Fibroblast of lung (primary cell): ENCODE data around the gene OLIG3.

Source experiments
- EZH2 ChIP-seq: IDR thresholded peaks from 2 replicates; pipeline ENCODE4 v1.5.1; 2012; ENCODE audit warnings: low read length, control low read depth, mild to moderate bottlenecking; ENCODE audit errors: missing control alignments
- TF ChIP-seq, protein P1 (sequence below), 2 donors: IDR thresholded peaks in 1 of 2; conservative IDR thresholded peaks in 1 of 2; 1 replicate in 1 of 2; 2 replicates in 1 of 2; pipeline ENCODE4 v1.5.1; 2011 to 2012; ENCODE audit warnings: low read length in 2 of 2, control low read depth in 1 of 2, inconsistent platforms in 1 of 2, low read depth in 1 of 2, mild to moderate bottlenecking in 1 of 2

DNA sequence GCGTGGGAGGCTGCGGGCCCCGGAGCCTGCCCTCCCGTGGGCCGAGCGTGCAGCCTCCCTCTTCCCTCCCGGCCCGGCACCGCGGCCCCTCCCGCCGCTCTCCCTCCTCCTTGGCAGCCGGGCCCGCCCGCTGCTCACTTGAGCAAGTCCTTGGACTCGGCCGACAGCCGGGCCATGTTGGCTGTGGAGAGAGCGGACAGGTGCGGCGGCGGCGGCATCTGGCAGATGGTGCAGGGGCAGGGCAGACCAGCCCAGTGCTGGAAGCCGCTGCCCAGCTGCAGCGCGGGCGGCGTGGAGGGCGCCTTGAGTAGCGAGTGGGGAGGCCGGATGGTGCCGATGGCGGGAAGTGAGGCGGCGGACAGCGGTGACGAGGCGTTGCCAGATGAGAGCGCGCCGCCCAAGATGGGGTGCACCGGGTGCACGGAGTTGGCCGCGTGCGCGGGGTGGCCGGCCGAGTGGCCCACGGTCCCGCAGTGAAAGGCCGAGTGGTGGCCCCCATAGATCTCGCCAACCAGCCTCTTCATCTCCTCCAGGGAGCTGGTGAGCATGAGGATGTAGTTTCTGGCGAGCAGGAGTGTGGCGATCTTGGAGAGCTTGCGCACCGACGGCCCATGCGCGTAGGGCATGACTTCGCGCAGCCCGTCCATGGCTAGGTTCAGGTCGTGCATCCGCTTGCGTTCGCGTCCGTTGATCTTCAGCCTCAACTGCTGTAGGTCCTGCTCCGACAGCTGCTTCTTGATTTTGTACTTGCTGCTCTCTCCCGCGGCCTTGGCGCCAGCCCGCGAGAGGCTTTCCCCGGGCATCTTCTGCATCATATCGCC, 766 bp downstream of the OLIG3 start:
- TF ChIP-seq, protein P1, sequence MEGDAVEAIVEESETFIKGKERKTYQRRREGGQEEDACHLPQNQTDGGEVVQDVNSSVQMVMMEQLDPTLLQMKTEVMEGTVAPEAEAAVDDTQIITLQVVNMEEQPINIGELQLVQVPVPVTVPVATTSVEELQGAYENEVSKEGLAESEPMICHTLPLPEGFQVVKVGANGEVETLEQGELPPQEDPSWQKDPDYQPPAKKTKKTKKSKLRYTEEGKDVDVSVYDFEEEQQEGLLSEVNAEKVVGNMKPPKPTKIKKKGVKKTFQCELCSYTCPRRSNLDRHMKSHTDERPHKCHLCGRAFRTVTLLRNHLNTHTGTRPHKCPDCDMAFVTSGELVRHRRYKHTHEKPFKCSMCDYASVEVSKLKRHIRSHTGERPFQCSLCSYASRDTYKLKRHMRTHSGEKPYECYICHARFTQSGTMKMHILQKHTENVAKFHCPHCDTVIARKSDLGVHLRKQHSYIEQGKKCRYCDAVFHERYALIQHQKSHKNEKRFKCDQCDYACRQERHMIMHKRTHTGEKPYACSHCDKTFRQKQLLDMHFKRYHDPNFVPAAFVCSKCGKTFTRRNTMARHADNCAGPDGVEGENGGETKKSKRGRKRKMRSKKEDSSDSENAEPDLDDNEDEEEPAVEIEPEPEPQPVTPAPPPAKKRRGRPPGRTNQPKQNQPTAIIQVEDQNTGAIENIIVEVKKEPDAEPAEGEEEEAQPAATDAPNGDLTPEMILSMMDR (conservative IDR thresholded peaks at IDR 0.05 in 1 of 2, IDR thresholded peaks at IDR 0.05 in 1 of 2; ENCODE audit: low read depth in 1 of 2, low read length in 2 of 2): no peak
- TF ChIP-seq EZH2: peak; percentile 97
